Measurements from ENCODE around the gene ZNF507.
"Not testable (repeated sequence)": the region's sequence is repeated elsewhere in the genome, so short reads cannot be mapped to it uniquely, and the experiment has no call there.

ZNF507 gene

GRCh38 chr19:32407004-32407992 is 61.9 kb downstream of the ZNF507 start:
- no peak for DNase-seq (ENCODE audit: low read depth in 2 of 2)

- no peak for DNase-seq (ENCODE audit: low read depth in 2 of 2)
These were observed 69.8 kb downstream of the ZNF507 start for GRCh38 chr19:32415246-32415645.

- DNase-seq (ENCODE audit: low read depth in 2 of 2), result no peak
These were observed 70.3 kb downstream of the ZNF507 start for GRCh38 chr19:32415669-32416068.

- DNase-seq (ENCODE audit: low read depth in 2 of 2), result no peak
These were observed 71.5 kb downstream of the ZNF507 start for GRCh38 chr19:32416749-32417456.

GRCh38 chr19:32418155-32418554 is 72.7 kb downstream of the ZNF507 start:
- no peak for DNase-seq (ENCODE audit: low read depth in 2 of 2)

- DNase-seq (ENCODE audit: low read depth in 2 of 2), result no peak
These were observed 76.4 kb downstream of the ZNF507 start for GRCh38 chr19:32421589-32422361.

GRCh38 chr19:32422435-32422834 is 77.0 kb downstream of the ZNF507 start:
- DNase-seq (ENCODE audit: low read depth in 2 of 2), result no peak

- DNase-seq (ENCODE audit: low read depth in 2 of 2), result not testable (repeated sequence)
These were observed 78.5 kb downstream of the ZNF507 start for GRCh38 chr19:32423944-32424343.

GRCh38 chr19:32427536-32427935 is 82.1 kb downstream of the ZNF507 start:
- DNase-seq (ENCODE audit: low read depth in 2 of 2), result no peak

- no peak for DNase-seq (ENCODE audit: low read depth in 2 of 2)
These were observed 91.3 kb downstream of the ZNF507 start for GRCh38 chr19:32436692-32437091.

GRCh38 chr19:32437096-32437495 is 91.7 kb downstream of the ZNF507 start:
- DNase-seq (ENCODE audit: low read depth in 2 of 2), result no peak
